Measurements from ENCODE around the gene WBP1L.

- TF ChIP-seq, protein P1, sequence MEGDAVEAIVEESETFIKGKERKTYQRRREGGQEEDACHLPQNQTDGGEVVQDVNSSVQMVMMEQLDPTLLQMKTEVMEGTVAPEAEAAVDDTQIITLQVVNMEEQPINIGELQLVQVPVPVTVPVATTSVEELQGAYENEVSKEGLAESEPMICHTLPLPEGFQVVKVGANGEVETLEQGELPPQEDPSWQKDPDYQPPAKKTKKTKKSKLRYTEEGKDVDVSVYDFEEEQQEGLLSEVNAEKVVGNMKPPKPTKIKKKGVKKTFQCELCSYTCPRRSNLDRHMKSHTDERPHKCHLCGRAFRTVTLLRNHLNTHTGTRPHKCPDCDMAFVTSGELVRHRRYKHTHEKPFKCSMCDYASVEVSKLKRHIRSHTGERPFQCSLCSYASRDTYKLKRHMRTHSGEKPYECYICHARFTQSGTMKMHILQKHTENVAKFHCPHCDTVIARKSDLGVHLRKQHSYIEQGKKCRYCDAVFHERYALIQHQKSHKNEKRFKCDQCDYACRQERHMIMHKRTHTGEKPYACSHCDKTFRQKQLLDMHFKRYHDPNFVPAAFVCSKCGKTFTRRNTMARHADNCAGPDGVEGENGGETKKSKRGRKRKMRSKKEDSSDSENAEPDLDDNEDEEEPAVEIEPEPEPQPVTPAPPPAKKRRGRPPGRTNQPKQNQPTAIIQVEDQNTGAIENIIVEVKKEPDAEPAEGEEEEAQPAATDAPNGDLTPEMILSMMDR (conservative IDR thresholded peaks at IDR 0.05; ENCODE audit: low read length) = no peak
- TF ChIP-seq EZH2phosphoT487 (IDR thresholded peaks at IDR 0.05; ENCODE audit: borderline replicate concordance, low read depth, low read length) = no peak
These were observed 23.8 kb downstream of the WBP1L start for GRCh38 chr10:102767428-102768160.
